ENCODE data around the gene PPP1R10. TPM values are rescaled to one million over a fixed set of nuclear protein-coding genes. Genes with fewer than 3 reads are reported as not detected.

The PPP1R10 gene
- total RNA-seq, 1 experiment from 2014 or later = 82.9 TPM

DNA sequence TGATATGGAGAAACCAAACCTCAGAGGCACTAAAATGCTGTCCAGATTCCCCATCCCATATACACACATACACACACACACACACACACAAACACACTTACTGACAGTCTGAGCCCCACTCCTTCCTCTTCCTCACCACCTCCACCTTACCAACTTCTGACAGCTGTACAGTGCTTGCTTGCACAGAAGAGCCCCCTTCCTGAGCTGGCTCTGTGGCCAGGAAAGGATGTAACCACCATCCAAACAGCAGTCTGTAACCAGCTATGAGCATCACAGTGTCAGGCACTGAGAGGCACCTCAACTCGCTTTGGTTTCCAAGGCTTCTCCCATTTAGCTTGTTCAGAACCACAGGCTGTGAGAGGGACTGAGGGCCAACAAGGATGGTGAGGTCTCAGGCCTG lies 24.0 kb upstream of the PPP1R10 start:
- in situ Hi-C loops (cut with HindIII; ENCODE audit: low pct_unique_long_range_greater_than_20kb, low sequenced_read_pairs) = no loop called here
- no peaks in the 10 kb centered on the region; the same call in 1 of the 2 replicates for H3K36me3 ChIP-seq (ENCODE audit: control insufficient read depth, insufficient read depth, low read length)
- ChIA-PET POLR2A (interaction anchor here (0.6 kb wide), 1 partner anchor 26 kb away, joined by 6 read pairs; no protein-coding TSS in a partner anchor), CTCF (no interaction called here)
- ATAC-seq (no peak), DNase-seq (ENCODE audit: low read depth, low spot score) (no peak)
- no TSS peak for BruUV-seq (replicated peaks)
- H3K4me1 ChIP-seq (ENCODE audit: control insufficient read depth, insufficient read depth, low read length) = peaks cover 5% of the 10 kb centered on the region
- no peaks in the 10 kb centered on the region for H3K27me3 ChIP-seq (ENCODE audit: control insufficient read depth, insufficient read depth, low read length)
- H3K4me3 ChIP-seq (ENCODE audit: low read depth in 2 of 2, low read length in 2 of 2) = no peak overlapping the region
- no peaks in the 10 kb centered on the region for H3K9me3 ChIP-seq (ENCODE audit: control insufficient read depth, insufficient read depth, low read depth, low read length)
- no peak overlapping the region for H3K27ac ChIP-seq (ENCODE audit: low read length)
- TF ChIP-seq POLR2AphosphoS5 (IDR thresholded peaks at IDR 0.05; ENCODE audit: low read depth, low read length) = no peak
- no peak for TF ChIP-seq CTCF (IDR thresholded peaks at IDR 0.05)
- TF ChIP-seq SIN3A (IDR thresholded peaks at IDR 0.05; ENCODE audit: borderline replicate concordance, insufficient read depth, low read depth, low read length) = no peak
- TF ChIP-seq, protein P1, sequence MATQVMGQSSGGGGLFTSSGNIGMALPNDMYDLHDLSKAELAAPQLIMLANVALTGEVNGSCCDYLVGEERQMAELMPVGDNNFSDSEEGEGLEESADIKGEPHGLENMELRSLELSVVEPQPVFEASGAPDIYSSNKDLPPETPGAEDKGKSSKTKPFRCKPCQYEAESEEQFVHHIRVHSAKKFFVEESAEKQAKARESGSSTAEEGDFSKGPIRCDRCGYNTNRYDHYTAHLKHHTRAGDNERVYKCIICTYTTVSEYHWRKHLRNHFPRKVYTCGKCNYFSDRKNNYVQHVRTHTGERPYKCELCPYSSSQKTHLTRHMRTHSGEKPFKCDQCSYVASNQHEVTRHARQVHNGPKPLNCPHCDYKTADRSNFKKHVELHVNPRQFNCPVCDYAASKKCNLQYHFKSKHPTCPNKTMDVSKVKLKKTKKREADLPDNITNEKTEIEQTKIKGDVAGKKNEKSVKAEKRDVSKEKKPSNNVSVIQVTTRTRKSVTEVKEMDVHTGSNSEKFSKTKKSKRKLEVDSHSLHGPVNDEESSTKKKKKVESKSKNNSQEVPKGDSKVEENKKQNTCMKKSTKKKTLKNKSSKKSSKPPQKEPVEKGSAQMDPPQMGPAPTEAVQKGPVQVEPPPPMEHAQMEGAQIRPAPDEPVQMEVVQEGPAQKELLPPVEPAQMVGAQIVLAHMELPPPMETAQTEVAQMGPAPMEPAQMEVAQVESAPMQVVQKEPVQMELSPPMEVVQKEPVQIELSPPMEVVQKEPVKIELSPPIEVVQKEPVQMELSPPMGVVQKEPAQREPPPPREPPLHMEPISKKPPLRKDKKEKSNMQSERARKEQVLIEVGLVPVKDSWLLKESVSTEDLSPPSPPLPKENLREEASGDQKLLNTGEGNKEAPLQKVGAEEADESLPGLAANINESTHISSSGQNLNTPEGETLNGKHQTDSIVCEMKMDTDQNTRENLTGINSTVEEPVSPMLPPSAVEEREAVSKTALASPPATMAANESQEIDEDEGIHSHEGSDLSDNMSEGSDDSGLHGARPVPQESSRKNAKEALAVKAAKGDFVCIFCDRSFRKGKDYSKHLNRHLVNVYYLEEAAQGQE (IDR thresholded peaks at IDR 0.05; ENCODE audit: insufficient read depth in 1 of 2, low read depth in 2 of 2, low read length in 1 of 2) = no peak
- no peak for TF ChIP-seq TCF7L2 (IDR thresholded peaks at IDR 0.05; ENCODE audit: low read depth, low read length)
- intact Hi-C loops (cut with micrococcal nuclease; ENCODE audit: unreplicated experiment) = no loop called here

DNA sequence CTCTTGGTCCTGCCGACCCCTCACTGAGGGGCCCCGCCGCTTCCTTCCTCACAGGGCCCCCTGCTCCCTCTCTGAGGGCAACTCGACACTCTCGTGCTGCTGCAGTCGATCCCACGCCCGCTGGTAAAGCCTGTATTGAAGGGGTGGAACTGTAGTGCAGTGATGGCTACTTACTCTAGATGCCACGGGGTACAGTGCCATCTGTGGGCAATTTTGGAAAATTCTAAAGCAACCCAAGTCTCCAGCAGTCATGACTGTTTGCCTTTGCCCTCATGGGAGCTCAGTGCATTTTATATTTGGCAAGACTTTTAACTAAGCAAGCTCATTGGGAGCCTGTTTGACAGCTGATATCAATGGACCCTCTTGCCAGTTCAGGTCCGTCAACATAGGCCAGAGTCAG lies 23.4 kb upstream of the PPP1R10 start:
- ChIA-PET CTCF (no interaction called here), POLR2A (interaction anchor here (0.6 kb wide), 1 partner anchor 26 kb away, joined by 6 read pairs; no protein-coding TSS in a partner anchor)
- H3K4me1 ChIP-seq (ENCODE audit: control insufficient read depth, insufficient read depth, low read length) = no peaks in the 10 kb centered on the region
- DNase-seq (ENCODE audit: low read depth, low spot score) (no peak), ATAC-seq (peak; percentile 75)
- TF ChIP-seq SIN3A (IDR thresholded peaks at IDR 0.05; ENCODE audit: borderline replicate concordance, insufficient read depth, low read depth, low read length) = no peak
- TF ChIP-seq, protein P1 (IDR thresholded peaks at IDR 0.05; ENCODE audit: insufficient read depth in 1 of 2, low read depth in 2 of 2, low read length in 1 of 2) = no peak
- no peak for TF ChIP-seq CTCF (IDR thresholded peaks at IDR 0.05)
- no peak for TF ChIP-seq TCF7L2 (IDR thresholded peaks at IDR 0.05; ENCODE audit: low read depth, low read length)
- TF ChIP-seq POLR2AphosphoS5 (IDR thresholded peaks at IDR 0.05; ENCODE audit: low read depth, low read length) = no peak
- H3K27ac ChIP-seq (ENCODE audit: low read length) = no peak overlapping the region
- H3K4me3 ChIP-seq (ENCODE audit: low read depth in 2 of 2, low read length in 2 of 2) = no peak overlapping the region
- no TSS peak for BruUV-seq (replicated peaks)
- no peaks in the 10 kb centered on the region; the same call in 1 of the 2 replicates for H3K36me3 ChIP-seq (ENCODE audit: control insufficient read depth, insufficient read depth, low read length)
- intact Hi-C loops (cut with micrococcal nuclease; ENCODE audit: unreplicated experiment) = no loop called here
- no peaks in the 10 kb centered on the region for H3K9me3 ChIP-seq (ENCODE audit: control insufficient read depth, insufficient read depth, low read depth, low read length)
- in situ Hi-C loops (cut with HindIII; ENCODE audit: low pct_unique_long_range_greater_than_20kb, low sequenced_read_pairs) = no loop called here
- H3K27me3 ChIP-seq (ENCODE audit: control insufficient read depth, insufficient read depth, low read length) = no peaks in the 10 kb centered on the region

Measured in Panc1 (cell line).